GM23248 (cell line): ENCODE data around the gene SET. TPM values are rescaled to one million over a fixed set of nuclear protein-coding genes. Genes with fewer than 3 reads are reported as not detected.
A peak's percentile ranks its signal among the peaks of the same experiment; 100 is the strongest.
"Not testable (repeated sequence)": the region's sequence is repeated elsewhere in the genome, so short reads cannot be mapped to it uniquely, and the experiment has no call there.

Experiments used
- DNase-seq: peaks from one replicate; pipeline ENCODE4 v3.0.0-alpha.2; 2015
- H2AFZ ChIP-seq: fragments of 200-600 bp; sonication (generic); 2 replicates; pipeline ENCODE4 v1.6.1; 2016; ENCODE audit warnings: antibody characterized with exemption
- H3F3A ChIP-seq: fragments of 200-600 bp; sonication (generic); 2 replicates; pipeline ENCODE4 v1.6.1; 2016; ENCODE audit warnings: mild to moderate bottlenecking, antibody characterized with exemption, mixed run types; ENCODE audit not compliant: insufficient read depth
- H3K27ac ChIP-seq: fragments of 200-600 bp; sonication (generic); 2 replicates; pipeline ENCODE4 v1.5.1; 2016; ENCODE audit warnings: mild to moderate bottlenecking
- H3K27me3 ChIP-seq: fragments of 200-600 bp; sonication (generic); replicated peaks from 2 replicates; pipeline ENCODE4 v1.6.1; 2016; ENCODE audit warnings: mild to moderate bottlenecking; ENCODE audit not compliant: insufficient read depth
- H3K36me3 ChIP-seq: fragments of 200-600 bp; sonication (generic); 2 replicates; pipeline ENCODE4 v1.6.1; 2016; ENCODE audit warnings: low read depth, mild to moderate bottlenecking
- H3K4me1 ChIP-seq: fragments of 200-600 bp; sonication (generic); 2 replicates; pipeline ENCODE4 v1.6.1; 2016; ENCODE audit warnings: mild to moderate bottlenecking; ENCODE audit not compliant: insufficient read depth
- H3K4me2 ChIP-seq: fragments of 200-600 bp; sonication (generic); one replicate; pipeline ENCODE4 v1.6.1; 2016; ENCODE audit warnings: mild to moderate bottlenecking; ENCODE audit not compliant: unreplicated experiment
- H3K4me3 ChIP-seq: fragments of 200-600 bp; sonication (generic); 2 replicates; pipeline ENCODE4 v1.5.1; 2016; ENCODE audit warnings: mild to moderate bottlenecking
- H3K79me2 ChIP-seq: fragments of 200-600 bp; sonication (generic); 2 replicates; pipeline ENCODE4 v1.6.1; 2016; ENCODE audit warnings: mild to moderate bottlenecking; ENCODE audit not compliant: insufficient read depth
- H3K9ac ChIP-seq: fragments of 200-600 bp; sonication (generic); 2 replicates; pipeline ENCODE4 v1.6.1; 2016; ENCODE audit warnings: mild to moderate bottlenecking
- H3K9me2 ChIP-seq: fragments of 200-600 bp; sonication (generic); 2 replicates; pipeline ENCODE4 v1.6.1; 2016; ENCODE audit warnings: mixed run types, mild to moderate bottlenecking, moderate library complexity; ENCODE audit not compliant: insufficient read depth
- H3K9me3 ChIP-seq: fragments of 200-600 bp; sonication (generic); one replicate; pipeline ENCODE4 v1.6.1; 2017; ENCODE audit warnings: low read depth
- H4K20me1 ChIP-seq: fragments of 200-600 bp; sonication (generic); 2 replicates; pipeline ENCODE4 v1.6.0; 2016; ENCODE audit not compliant: insufficient read depth
- EZH2 ChIP-seq: fragments of 200-600 bp; sonication (generic); IDR thresholded peaks from 2 replicates; pipeline ENCODE4 v1.6.1; 2018; ENCODE audit warnings: antibody characterized with exemption, mild to moderate bottlenecking; ENCODE audit not compliant: insufficient read depth, poor library complexity, severe bottlenecking
- EZH2phosphoT487 ChIP-seq: fragments of 200-600 bp; sonication (generic); IDR thresholded peaks from 2 replicates; pipeline ENCODE4 v1.6.1; 2018; ENCODE audit warnings: antibody characterized with exemption, moderate library complexity, mild to moderate bottlenecking, low read depth; ENCODE audit not compliant: insufficient read depth
- WGBS, 2 experiments: methylation state at CpG; one replicate each; pipeline ENCODE4 v1.1.6; 2015 to 2017; ENCODE audit warnings: low lambda C conversion rate in 2 of 2, low coverage in 1 of 2; ENCODE audit errors: missing lambda C conversion rate in 2 of 2; 5-methylcytosine and 5-hydroxymethylcytosine counted together
- in situ Hi-C: fragments of 300-500 bp; cut with MboI; formaldehyde crosslinking; loops from 2 replicates; pipeline ENCODE4 v1.15.0; 2020
- polyA plus RNA-seq: library from polyadenylated mRNA; unstranded; fragments of >200 nt; fragmentation: Nextera tagmentation; extraction: Ambion mirVana; gene quantifications from 2 replicates; pipeline ENCODE4 v1.2.1, GENCODE V29; 2016
- total RNA-seq: library from RNA; depleted of rRNA; stranded (reverse); fragments of >200 nt; shearing (Covaris generic); gene quantifications from 2 replicates; pipeline ENCODE4 v1.2.3, GENCODE V29; 2014

SET gene
- total and polyA plus RNA-seq, 2 experiments from 2014 or later: 175 to 283 TPM

- Histone ChIP-seq H2AFZ (peak overlapping the region; percentile 90), H3K27ac (peak overlapping the region; percentile 96), H4K20me1 (no peaks in the 10 kb centered on the region), H3K36me3 (no peaks in the 10 kb centered on the region), H3K4me3 (peak overlapping the region; percentile 77), H3K9me3 (no peaks in the 10 kb centered on the region), H3K4me1 (no peaks in the 10 kb centered on the region), H3K4me2 (peak overlapping the region; percentile 95), H3K9ac (peak overlapping the region; percentile 92), H3K79me2 (peaks cover 8% of the 10 kb centered on the region), H3K9me2 (no peaks in the 10 kb centered on the region), H3F3A (peaks cover 6% of the 10 kb centered on the region; the same call in 1 of the 2 replicates), H3K27me3 (no peaks in the 10 kb centered on the region)
- TF ChIP-seq EZH2phosphoT487 (no peak), EZH2 (no peak)
- DNase-seq: no peak
- WGBS, 2 experiments: 95% methylated on average over 13 of the region's 13 CpGs
- in situ Hi-C loops: no loop called here
Observed at GRCh38 chr9:128657344-128657704, 31.7 kb upstream of the SET start.

GRCh38 chr9:128657796-128658195 lies 31.2 kb upstream of the SET start:
- TF ChIP-seq EZH2 (no peak), EZH2phosphoT487 (no peak)
- Histone ChIP-seq H2AFZ (no peak overlapping the region; the same call in 1 of the 2 replicates), H3F3A (peaks cover 6% of the 10 kb centered on the region; the same call in 1 of the 2 replicates), H3K4me3 (no peak overlapping the region), H3K79me2 (peaks cover 8% of the 10 kb centered on the region), H4K20me1 (no peaks in the 10 kb centered on the region), H3K36me3 (no peaks in the 10 kb centered on the region), H3K4me1 (no peaks in the 10 kb centered on the region), H3K27ac (no peak overlapping the region), H3K9me3 (no peaks in the 10 kb centered on the region), H3K4me2 (no peak overlapping the region), H3K9ac (no peak overlapping the region), H3K9me2 (no peaks in the 10 kb centered on the region), H3K27me3 (no peaks in the 10 kb centered on the region)
- in situ Hi-C loops: no loop called here
- DNase-seq: no peak
- 84 to 95% methylated on average over 3 of the region's 3 CpGs for WGBS, 2 experiments

GRCh38 chr9:128666481-128666941 lies 22.5 kb upstream of the SET start:
- H3K36me3 ChIP-seq, H3K9me2 ChIP-seq, in situ Hi-C loops, H3K4me2 ChIP-seq, H3K27me3 ChIP-seq, H3K4me3 ChIP-seq, H3K79me2 ChIP-seq, H2AFZ ChIP-seq, H4K20me1 ChIP-seq, H3F3A ChIP-seq, H3K9me3 ChIP-seq, H3K9ac ChIP-seq: not testable (repeated sequence)
- WGBS, 2 experiments: 90 to 92% methylated on average over 8 of the region's 8 CpGs
- Histone ChIP-seq H3K4me1 (peaks cover 10% of the 10 kb centered on the region), H3K27ac (0 out of 2 replicates have a peak overlapping the region, but pooled peaks have one; percentile 1)
- DNase-seq: peak; percentile 68

GRCh38 chr9:128669786-128670185 lies 19.2 kb upstream of the SET start:
- Histone ChIP-seq H3K4me3 (no peak overlapping the region), H3F3A (no peaks in the 10 kb centered on the region), H3K9me3 (no peaks in the 10 kb centered on the region), H3K9me2 (no peaks in the 10 kb centered on the region), H4K20me1 (no peaks in the 10 kb centered on the region), H3K4me1 (peaks cover 10% of the 10 kb centered on the region), H3K27me3 (no peaks in the 10 kb centered on the region), H3K9ac (no peak overlapping the region), H2AFZ (no peak overlapping the region), H3K36me3 (no peaks in the 10 kb centered on the region), H3K79me2 (no peaks in the 10 kb centered on the region), H3K4me2 (no peak overlapping the region), H3K27ac (no peak overlapping the region)
- in situ Hi-C loops: no loop called here
- no peak for DNase-seq
- TF ChIP-seq EZH2: no peak
- no peak for TF ChIP-seq EZH2phosphoT487
- 94 to 99% methylated on average over 6 of the region's 6 CpGs for WGBS, 2 experiments

GRCh38 chr9:128675382-128675781 lies 13.6 kb upstream of the SET start:
- Histone ChIP-seq H2AFZ (no peak overlapping the region), H3K4me3 (no peak overlapping the region), H4K20me1 (no peaks in the 10 kb centered on the region), H3K9ac (no peak overlapping the region), H3K4me1 (no peaks in the 10 kb centered on the region), H3K27ac (no peak overlapping the region), H3K36me3 (no peaks in the 10 kb centered on the region), H3K4me2 (no peak overlapping the region), H3K79me2 (no peaks in the 10 kb centered on the region), H3K9me2 (no peaks in the 10 kb centered on the region), H3K27me3 (no peaks in the 10 kb centered on the region), H3F3A (no peaks in the 10 kb centered on the region), H3K9me3 (no peaks in the 10 kb centered on the region)
- WGBS, 2 experiments: 95 to 97% methylated on average over 4 of the region's 4 CpGs
- DNase-seq: no peak
- no peak for TF ChIP-seq EZH2
- in situ Hi-C loops: no loop called here
